NCI-H82 (cell line): Measurements from ENCODE around the gene F2R.
A peak's percentile ranks its signal among the peaks of the same experiment; 100 is the strongest.
"Not testable (repeated sequence)": the region's sequence is repeated elsewhere in the genome, so short reads cannot be mapped to it uniquely, and the experiment has no call there.

Experiments
- DNase-seq: peaks from one replicate; lab custom pipeline; 2025; lab: John Stamatoyannopoulos, UW

The F2R gene

GRCh38 chr5:76715736-76716455, at the start of gene F2R:
TSS of gene F2R (plus strand) at chr5:76716126. CDS start at chr5:76716308, 182 bp downstream.
- peak; percentile 75 for DNase-seq

- no peak for DNase-seq
Measured at GRCh38 chr5:76667495-76667894, 48.4 kb upstream of the F2R start.

DNA sequence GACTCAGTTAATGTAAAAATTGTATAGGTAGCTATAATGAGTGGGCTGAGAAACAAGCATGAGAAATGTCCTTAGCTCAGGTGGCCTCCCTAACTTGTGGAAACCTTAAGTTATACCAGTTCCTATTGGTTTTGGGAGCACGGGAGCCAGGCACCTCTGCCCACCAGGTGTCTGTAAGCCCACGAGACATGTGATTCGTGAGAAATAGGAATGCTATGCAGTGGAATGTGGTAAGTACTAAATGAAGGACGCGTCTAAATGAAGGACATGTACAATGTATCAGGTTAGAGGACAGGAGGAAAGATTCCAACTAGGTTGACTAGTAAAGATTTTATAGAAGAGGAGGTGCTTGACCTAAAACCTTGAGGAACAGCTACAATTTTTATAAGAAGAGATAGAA, 46.7 kb upstream of the F2R start:
- DNase-seq = no peak

DNA sequence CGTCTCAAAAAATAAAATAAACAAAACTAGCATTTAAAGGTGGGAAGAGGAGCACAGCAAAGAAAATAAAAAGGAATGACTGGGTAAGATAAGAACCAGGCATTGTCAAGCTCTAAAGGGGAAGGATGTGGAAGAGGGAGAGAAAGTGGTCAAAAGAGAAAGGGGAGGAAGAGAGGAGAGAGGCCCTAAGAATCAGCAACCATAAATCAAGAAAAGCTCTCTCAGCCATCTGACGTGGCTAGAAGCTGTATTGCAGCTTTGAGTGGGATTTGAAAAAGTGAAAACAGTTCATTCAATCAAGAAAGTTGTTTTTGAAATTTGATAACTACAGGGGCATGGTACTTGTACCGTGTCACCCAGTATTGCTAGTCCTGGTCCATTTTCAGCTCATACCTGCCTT, 45.4 kb upstream of the F2R start:
- no peak for DNase-seq

GRCh38 chr5:76672242-76672641, 43.7 kb upstream of the F2R start:
- DNase-seq = no peak

GRCh38 chr5:76673125-76673524, 42.8 kb upstream of the F2R start:
- no peak for DNase-seq

GRCh38 chr5:76674330-76675066, 41.4 kb upstream of the F2R start:
- DNase-seq = no peak

DNA sequence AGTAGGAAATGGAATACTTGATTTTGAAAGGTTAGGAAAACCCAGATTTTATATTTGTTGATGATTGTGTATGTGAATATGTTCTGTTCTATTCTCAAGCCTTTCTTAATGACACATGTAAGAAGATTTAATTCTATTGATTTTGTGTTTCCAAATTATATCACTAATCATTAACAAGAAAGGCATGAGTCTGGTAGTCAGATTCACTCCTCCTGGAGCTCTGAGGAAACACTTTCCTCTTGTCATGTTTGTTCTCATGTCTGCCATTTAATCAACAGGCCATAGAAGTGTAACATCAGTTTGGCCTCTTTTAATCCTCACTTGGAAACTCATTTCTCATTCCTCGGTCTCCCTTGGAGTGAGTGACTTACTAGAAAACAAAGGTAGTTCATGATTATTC, 40.6 kb upstream of the F2R start:
- no peak for DNase-seq

GRCh38 chr5:76677849-76678472, 38.0 kb upstream of the F2R start:
- DNase-seq = no peak

DNA sequence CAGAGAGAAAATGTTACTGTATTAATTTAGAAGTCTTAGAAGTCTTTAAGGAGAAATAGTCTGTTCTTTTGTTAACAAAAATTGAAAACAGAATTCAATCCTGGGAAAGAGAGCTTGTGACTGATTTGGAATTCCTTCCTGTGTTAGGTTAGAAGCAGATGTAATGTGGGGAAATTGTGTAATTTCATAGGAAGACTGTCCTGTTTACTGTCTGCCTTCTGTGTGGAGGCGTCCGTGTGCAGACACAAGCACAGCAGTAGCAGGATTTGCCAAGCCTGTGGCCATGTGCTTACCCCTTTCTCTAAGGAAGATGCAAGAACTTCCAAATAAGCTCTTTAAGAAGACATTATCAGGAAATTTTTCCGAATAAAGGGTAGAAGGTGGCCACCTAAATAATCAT, 36.7 kb upstream of the F2R start:
- DNase-seq = no peak

- DNase-seq = not testable (repeated sequence)
Measured at GRCh38 chr5:76680826-76681225, 35.1 kb upstream of the F2R start.

DNA sequence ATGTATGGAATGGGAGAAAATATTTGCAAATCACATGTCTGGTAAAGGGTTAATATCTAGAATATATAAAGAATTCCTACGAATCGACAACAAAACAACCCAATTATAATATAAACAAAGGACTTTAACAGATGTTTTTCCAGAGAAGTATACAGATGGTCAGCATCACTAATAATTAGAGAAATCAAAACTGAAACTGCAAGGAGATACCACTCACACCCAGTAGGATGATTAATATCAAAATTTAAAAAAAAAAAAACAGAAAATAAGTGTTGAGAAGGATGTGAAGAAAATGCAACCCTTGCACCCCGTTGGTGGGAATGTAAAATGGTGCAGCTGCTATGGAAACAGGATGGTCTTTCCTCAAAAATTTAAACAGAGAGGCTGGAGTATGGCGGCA, 34.6 kb upstream of the F2R start:
- DNase-seq = no peak

DNA sequence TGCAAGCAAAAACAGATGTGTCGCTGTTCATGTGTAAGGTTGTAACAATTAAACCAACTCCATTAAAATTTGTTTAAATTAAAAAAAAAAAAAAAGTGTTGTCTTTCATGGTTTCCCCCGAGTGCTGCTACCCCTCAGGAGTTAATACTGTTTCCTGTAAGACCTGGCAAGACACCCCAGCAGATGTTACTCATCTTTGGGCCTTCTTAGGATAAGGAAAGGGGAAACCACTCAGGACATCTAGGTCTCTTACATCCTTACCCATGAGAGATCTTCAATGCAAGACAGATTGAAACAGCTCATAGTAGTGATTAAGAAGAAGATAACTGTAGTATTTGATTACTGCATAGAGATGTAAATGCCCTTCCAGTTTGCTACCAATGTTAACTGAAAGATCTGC, 33.5 kb upstream of the F2R start:
- DNase-seq = no peak

DNA sequence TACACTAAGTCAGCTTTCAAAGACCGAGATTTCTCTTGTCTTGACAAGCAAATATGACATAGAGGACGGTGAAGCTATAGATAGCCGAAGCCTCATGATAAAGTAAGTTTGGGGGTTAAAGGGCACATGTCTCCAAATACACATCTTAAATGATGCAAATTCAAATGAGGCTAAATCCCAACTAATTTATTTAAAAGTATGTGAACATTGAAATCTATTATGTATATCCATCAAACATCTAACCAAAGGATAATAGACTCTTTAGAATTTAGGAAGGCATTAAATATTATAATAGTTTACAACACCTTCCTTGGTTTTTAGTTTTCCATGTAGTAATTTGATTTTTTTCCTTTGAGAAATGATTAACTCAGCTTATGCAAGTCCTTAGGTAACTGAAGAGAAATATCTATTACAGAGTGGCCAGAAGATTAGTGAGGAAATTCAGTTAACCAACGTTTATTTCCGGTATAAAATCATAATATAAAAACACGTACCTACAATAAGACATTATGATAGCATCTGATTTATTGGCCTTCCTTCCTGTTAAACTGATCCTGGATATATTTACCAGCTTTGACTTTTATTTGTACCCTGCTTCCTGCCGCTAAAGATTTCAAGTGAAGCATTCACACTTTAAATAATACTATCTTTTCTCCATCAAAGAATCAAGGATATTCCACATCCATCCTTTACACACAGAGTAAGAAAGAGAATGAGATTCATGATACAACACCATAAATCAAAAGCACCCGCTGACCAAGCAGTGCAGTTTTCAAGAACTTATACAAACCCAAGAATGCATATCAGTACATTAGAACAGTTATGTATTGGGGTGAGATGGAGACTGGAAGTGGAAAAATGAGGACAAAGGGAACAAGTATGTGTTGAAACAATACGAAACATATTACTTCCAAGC, 31.9 kb upstream of the F2R start:
- no peak for DNase-seq

DNA sequence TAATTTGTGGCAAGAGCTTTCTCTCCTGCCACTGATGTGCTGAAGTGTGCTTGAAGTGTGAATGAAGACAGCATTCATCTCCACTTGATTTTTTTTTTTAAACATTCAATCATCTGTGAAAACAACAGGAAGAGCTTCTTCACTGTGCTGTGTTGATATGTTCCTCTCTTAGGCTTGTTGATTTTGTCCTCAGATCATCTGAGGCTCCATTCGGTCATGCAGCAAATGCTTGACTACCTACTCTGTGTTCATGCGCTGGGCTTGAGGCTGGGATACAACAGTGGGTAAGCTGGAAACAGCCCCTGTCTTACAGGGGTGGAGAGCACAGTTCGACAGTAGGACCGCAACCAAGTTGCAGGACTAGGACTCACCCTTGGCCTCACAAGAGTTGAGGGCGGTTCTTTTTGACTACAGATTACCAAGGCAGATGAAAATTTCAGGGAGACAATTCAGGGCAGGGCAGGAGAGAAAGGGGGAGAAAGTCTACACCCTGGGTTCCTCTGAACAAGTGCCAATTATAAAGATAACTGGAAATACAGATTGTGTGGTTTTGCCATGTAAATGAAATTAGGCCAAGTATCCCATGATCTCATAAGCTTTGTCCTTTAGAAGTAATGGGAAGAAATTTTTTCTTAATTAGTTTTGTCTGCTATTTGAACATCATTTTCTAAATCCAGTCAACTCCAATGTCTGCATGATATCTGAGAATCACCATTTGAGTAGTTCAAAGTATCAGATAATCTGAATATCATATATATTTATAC, 31.0 kb upstream of the F2R start:
- no peak for DNase-seq

DNA sequence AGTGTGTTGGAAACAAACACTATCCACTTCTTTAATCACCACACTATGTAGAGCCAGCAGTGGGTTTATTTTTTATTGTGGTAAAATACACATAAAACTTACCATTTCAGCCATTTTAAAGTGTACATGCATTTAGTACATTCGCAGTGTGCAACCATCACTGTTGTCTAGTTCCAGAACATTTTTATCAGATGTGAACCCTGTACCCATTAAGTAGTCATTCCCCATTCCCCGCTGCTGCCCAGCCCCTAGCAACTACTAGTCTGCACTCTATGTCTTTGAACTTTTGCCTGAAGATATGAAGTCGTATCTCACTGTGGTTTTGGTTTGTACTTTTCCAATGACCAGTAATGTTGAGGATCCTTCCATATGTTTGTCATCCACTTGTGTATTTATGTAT, 30.2 kb upstream of the F2R start:
- DNase-seq = no peak

- no peak for DNase-seq
Measured at GRCh38 chr5:76688212-76688611, 27.7 kb upstream of the F2R start.

DNA sequence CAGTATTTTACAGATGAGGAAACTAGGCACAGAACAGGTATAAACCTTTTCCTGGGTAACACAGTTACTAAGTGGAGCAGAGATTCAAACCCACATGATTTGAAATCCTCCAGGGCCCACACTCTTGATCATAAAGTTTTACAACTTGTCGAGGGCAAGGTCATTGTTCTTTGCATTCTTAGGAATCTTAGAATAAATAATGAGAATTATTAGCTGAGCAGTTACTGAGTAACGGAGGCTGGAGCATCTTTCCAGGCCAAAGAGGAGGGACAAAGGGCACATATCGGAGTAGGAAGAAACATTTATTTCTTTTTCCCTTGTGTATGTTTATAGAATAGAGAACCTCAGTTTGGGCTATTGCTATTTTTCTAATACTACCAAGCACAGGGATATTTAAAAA, 27.1 kb upstream of the F2R start:
- DNase-seq = no peak

DNA sequence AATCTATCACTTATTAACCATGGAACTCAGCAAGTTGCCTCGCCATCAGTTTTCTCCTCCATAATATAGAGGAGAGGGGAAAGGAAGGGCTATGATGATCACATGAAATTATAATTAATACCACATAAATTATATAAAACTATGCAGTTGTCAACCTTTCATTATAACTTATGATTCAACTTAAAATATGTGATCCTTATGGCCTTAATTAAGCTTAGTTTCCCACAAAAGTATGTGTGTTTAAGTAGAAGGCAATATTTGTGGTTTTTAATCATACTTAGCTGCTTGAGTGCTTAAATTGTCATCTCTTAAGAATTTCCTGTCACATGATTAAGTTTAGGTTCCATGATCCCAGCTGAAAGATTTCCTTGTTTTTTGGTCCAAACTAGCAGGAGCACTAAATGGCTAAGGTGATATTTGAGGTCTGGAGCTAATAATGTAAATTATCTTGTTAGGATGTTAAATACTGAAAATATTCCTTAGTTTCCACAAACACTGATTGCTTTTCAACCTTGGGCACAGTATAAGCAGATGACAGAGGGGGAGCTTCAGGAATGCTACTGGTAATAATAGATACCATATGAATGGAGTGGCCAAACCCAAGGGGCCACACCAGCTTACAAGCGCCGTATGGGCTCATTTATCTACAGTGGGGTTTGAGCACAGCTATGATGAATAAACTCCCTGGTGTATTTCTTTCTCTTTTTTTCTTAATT, 26.4 kb upstream of the F2R start:
- DNase-seq = no peak

DNA sequence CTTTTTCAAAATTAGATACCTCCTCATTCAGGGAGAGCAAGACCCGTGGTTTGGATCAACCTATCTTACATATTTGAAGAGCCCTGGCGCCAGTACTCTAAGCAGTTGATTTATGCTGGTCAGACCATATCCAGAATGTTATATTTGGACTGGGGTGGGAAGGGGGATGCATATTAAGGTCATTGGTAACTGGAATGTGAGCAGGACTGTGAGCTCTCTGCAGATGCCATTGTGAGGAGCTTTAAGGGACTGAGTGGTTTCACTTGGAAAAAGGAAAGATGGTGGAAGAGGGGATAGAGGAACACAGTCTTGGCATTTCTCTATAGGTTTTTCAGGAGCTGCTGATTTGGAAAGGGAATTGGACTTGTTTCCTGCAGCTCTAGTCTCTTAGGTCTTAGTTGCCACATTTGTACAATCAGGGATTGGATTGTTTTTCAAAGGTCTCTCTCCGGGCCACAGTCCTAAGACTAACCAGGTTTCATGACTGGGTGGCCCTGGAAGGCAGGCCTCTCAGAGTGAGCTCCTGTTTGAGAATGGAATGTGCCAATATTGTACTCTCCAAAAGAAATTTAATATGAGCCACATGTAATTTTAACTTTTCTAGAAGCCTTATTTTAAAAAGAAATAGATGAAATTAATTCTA, 25.8 kb upstream of the F2R start:
- no peak for DNase-seq
